ENCODE data around the gene MRPL28.
"Not testable (repeated sequence)": the region's sequence is repeated elsewhere in the genome, so short reads cannot be mapped to it uniquely, and the experiment has no call there.

MRPL28 gene

DNA sequence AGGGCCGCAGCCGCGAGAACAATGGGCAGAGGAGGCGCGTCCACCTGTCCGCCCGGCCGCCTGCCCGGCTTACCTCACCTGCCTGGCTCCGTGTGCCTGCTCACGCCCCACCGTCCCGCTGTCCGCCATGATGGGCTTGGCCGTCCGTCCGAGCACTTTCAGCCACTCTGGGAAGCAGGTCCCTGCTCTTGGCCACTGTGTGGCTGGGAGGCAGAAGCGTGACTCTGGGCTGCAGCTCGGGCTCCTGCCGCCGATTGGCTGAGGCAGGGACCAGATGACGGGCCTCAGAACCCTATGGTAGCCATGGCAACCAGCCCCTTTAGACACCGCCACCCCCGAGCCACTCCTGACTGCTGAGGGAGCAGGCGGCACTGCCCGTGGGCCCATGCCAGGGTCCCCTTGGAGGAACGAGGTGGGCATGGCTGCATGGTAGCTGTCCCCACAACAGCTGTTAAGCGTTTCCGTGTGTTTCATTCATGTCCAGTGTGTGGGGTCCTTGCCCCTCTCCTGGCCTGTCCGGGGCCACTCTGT lies 8.9 kb downstream of the MRPL28 start:
- no peak for DNase-seq (ENCODE audit: extremely low read depth in 1 of 2, low read depth in 1 of 2)

DNA sequence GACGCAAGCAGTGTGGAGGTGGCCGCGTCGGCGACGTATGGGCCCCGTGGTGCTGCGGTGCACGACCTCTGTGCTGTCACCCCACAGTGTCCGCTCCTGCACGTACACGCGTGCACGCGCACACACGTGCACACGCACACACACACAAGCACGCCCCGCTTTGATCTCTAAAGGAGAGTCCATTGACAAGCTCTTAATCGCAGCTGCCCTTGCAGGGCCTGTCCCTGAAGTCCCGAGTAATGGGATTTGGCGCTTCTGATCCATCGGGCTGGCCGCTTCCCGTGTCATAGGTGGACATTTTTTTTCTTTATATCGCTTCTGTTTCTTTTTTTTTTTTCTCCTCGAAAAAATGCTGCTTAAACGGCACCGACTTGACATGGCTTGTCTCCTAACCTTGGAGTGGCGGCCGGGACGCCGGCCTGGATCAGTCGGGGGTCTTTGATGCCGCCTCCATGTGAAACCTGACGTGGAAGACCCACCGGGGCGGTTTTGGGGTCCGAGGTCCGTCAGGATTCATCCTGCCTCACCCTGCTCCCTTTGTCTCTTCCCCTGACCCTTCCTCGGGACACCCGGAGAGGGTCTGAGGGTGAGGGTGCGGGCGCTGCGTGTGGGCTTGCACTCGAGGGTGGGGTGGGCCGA lies 9.5 kb downstream of the MRPL28 start:
- no peak for DNase-seq (ENCODE audit: extremely low read depth in 1 of 2, low read depth in 1 of 2)

DNA sequence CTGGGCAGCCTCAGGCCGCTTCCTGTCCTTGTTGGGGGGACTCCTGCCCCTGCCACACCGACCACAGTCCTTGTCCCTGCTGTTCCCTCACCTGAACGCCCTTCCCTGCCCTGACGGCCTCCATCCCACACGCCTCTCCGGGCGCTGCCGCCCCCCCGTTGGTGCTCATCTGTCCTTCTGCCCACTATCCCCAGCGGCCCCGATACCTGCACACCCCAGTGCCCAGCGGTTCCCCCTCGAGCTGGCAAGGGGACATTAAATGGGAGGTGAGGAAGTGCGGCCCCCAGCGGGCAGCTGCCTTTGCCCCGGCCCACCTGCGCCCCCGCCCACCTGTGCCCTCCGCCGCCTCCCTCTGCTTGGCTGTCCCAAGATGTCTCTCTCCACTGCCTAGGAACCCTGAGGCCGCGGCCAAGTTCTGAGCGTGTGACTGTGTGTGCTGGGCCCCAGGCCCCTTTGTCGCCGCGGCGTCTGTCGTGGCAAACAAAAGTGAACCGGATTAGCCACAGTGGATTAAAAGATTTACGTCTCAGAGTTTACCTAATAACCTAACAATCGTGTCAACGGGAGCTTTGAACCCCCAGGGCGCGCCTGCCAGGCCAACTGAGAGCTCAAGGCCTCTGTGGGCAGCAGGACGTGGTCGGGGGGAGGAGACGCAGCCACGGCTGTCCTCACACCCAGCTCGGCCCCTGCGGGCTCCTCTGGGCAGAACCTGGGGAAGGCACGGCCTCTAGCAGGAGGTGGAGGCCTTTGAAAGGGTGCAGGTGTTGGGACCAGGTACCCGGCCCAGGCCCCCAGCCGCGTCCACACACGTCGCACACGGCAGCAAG lies 10.3 kb downstream of the MRPL28 start:
- DNase-seq (ENCODE audit: extremely low read depth in 1 of 2, low read depth in 1 of 2) = no peak

DNA sequence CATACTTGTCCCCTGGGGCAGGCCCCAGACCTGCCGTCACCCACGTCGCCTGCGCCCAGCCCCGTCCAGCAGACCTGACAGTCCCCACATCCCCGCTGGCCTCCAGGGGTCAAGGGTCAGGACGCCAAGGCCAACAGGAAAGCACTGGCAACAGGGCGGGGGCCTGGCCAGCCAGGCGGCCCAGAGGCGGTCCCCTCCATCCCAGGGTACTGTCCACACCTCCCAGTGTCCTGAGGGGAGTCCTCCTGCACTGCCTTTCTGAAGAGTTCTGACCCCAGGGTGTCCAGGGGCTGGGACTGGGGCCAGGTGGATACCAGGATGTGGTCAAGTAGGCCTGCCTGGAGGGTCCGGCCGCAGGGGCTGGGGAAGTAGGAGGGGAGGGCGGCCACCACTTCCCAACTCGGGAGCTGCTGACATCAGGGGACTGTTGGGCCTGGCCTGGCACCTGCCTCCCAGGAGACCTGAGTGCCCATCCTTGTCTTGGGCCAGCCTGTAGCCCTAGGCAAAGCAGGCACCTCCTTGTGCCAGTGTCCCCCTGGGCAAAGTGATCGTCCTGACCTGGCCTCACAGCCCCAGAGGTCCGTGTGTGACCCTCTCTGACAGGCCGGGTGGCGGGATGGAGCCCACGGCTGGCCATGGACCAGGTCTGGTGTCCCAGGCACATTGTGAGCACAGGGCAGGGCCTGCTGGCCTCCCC lies 11.1 kb downstream of the MRPL28 start:
- DNase-seq (ENCODE audit: extremely low read depth in 1 of 2, low read depth in 1 of 2) = no peak

DNA sequence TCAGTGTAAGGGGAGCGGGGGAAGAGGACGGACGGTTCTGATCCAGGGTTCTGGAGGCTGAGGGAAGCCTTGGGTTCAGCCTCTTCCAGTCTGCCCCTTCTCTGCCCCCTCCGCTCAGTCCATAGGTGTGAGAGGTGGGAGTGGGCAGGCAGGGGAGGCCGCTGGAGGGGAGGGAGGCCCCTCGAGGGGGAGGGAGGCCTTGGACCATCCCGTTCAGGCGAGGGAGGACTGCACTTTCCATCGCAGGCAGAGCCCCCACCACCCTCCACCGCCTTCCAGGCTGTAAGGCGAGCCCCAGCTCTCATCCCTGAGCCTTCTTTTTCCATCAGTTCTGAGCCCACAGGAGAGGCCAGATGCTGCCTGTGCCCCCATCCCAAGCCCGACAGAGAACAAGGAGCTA lies 13.6 kb downstream of the MRPL28 start:
- no peak for DNase-seq (ENCODE audit: extremely low read depth in 1 of 2, low read depth in 1 of 2)

DNA sequence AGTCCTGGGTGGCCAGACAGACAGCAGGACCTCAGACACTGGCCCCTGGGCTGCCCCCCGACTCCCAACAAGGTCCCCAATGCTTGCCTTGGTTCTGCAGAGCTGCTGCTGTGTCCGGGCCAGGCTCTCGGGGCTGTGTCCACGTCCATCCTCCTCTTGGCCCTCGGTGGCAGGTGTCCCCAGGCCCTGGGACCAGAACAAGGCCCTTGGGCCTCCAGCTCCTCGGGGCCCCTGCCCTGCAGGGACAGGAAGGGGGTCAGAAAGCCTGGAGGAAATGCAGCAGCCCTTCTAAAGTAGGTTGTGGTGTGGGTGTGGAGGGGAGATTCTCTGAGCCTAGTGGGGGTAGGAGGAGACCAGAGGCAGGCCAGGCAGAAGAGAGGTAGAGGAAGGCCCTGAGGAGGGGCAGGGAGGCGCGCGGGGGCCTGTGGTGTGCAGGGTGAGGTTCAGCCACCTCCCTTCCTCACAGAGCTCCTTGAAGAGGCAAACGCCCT lies 15.3 kb downstream of the MRPL28 start:
- peak in 1 of 2 donors; percentile 40 for DNase-seq (ENCODE audit: extremely low read depth in 1 of 2, low read depth in 1 of 2)

DNA sequence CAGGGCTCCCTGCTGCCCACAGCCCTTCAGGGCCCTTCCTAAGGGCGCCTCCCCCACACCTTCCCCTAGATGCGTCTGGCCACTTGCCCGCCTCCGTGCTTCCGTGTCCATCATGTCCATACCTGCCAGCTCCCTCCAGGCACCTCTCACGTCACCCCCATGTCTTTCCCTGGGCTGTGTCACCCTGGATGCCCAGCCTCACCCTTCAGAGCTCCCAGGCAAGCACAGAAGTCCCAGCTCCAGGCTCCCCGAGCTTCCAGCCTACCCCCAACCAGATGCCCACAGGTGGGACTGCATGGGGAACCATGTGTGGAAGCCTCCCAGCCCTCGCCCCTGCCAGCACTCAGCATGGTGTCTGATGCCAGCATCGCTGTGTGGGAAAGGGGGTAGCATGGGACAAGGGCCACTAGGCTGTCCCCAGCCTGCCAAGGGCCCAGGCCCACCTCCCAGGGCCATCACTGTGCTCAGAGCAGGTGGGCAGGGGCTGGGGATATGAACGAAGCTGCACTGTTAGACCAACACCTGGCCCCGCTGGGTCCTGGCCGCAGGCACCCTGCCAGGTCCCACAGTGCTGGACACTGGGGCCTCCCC lies 16.0 kb downstream of the MRPL28 start:
- no peak for DNase-seq (ENCODE audit: extremely low read depth in 1 of 2, low read depth in 1 of 2)

DNA sequence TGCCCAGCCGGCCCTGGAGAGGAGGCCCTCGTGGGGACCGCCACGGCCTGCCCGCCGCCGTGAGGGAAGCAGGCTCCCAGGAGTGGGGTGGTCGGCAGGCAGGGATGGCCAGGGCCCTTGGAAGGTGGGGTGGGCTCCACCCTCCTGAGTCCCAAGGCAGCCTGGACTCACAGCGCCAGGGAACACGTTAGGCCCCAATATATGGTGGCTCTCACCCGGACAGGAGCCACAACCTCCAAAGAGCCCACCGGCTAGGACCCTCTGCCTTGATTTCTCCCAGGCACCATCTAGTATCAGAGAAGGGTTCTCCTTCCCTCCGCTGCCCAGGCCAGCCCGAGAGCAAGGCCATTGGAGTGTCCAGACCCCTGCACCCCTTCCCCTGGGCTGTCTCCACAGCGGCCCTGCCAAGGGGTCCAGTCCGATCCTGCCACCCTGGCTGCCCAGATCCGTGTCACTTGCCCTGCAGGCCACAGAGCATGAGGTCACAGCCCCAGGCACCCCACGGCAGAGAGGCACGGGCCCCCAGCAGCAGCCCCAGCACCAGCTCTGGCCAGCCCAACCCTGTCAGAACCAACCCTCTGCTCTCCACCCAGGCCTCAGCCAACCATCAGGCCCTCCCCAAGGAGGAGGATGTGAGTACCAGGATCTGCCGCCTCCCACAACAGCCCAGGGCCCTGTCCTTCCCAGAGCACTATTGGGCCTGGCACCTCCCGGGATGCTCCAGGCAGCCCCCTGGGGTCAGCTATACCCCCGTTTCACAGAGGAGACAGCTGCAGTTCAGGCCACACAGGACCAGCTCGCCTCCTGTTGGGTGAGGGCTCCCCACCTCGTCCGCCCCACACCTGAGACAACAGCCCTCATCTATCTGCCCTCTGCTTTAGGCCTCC lies 16.7 kb downstream of the MRPL28 start:
- no peak for DNase-seq (ENCODE audit: extremely low read depth in 1 of 2, low read depth in 1 of 2)

DNA sequence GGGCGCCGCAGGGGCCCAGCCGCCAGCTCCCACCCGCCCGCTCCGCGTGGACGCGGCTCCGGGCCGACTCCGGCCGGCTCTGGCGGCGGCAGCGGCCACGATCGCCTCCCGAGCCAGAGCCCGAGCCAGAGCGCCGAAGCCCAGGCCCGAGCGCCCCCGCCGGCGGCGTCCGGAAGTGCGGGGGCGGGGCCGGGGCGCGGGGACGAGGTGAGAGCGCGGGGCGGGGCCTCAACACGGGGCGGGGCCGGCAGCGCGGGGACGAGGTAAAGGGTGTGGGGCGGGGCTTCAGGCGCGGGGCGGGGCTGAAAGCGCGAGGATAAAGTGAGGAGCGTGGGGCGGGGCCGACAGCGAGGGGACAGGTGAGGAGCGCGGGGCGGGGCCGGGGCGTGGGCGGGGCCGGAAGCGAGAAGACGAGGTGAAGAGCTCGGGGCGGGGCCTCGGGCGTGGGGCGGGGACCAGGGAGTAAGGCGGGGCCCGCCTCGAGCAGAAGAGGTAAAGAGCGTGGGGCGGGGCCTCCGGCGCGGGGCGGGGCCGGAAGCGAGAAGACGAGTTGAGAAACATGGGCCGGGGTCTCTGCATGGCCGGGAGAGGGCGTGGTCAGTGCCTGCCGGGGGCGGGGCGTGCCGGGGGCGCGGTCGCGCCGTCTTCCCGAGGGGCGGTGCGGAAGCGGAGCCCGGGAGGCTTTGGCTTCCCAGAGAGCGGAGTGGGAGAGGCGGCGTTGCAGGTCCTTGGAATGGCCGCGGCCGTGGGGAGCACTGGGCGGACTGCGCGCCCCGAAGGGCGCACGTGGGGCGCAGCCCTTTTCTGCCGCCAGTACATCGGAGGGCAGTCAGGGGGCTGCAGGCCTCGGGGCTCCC lies 17.6 kb downstream of the MRPL28 start, which contains the start of gene AXIN1:
TSS of gene AXIN1 (minus strand) at position 177 of the 857 bp plus-strand sequence. CDS start 5,698 bp downstream, outside the sequence.
- DNase-seq (ENCODE audit: extremely low read depth in 1 of 2, low read depth in 1 of 2) = peak; percentile 100

DNA sequence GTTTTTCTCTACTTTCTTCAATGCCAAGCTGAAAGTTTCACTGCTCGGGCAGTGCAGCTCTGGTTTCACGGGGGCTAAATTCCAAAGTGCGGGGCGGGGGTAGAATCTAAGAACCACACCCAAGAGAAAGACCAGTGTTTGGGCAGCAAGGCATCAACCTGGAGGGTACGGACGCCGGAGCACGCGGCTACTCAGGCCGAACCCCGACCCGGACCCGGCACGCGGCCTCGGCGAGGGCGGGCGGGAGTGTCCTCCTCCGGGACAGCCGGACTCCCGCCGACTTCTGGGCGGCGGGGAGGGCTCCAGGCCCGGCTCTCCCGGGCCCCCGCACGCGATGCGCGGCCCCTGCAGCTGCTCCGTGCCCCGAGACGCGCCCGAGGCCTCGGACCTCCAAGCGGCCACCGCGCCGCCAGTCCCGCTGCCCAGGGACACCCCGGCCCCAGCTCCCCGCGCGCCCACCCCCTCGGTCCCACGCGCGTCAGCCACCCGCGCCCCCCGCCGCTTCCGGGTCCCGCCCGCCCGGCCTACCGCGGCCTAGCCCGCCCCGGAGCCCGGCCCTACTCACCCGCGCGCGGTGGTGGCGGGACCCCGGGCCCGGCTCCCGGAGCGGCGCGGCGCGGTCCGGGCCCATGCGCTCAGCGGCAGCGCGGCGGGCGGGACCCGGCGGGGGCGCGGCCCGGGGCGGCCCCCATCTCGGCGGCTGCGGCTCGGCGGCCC lies 18.4 kb downstream of the MRPL28 start:
- peak in 1 of 2 donors; percentile 24 for DNase-seq (ENCODE audit: extremely low read depth in 1 of 2, low read depth in 1 of 2)

DNA sequence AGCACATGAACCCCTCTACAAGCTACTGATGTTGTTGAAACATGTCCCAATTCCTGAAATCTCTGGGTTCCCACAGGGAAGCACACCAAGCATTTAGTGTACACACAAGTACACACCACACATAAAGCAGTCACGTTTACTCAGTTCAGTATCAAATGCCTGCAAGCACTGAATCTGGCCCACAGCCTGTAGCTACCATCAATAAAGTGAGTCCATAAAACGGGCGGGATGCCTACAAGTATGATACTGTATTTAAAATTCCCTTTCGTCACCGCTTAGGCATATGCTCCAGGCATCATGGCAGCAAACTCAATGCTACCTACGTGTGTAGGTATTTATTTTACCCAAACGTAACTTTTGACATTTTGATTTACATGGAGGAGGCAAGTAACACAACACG lies 20.1 kb downstream of the MRPL28 start:
- DNase-seq (ENCODE audit: extremely low read depth in 1 of 2, low read depth in 1 of 2) = no peak

DNA sequence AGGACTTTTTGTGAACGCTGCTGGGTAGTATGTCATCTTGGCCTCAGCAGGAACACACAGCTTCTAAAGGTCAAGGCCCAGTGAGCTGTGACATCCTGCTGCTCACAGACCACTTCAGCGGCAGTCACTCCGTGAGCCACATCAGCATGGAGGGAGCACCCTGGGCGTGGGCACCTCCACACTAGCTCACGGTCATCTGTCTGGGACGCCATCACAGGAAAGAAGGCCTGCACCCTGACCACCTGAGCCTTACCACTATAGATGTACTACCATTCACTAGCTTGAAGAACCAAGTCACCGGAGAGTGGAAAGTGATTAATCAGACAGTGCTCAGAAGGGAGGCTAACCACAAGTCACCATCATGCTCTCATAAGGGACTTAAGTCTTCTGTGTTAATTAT lies 21.1 kb downstream of the MRPL28 start:
- DNase-seq (ENCODE audit: extremely low read depth in 1 of 2, low read depth in 1 of 2) = no peak

DNA sequence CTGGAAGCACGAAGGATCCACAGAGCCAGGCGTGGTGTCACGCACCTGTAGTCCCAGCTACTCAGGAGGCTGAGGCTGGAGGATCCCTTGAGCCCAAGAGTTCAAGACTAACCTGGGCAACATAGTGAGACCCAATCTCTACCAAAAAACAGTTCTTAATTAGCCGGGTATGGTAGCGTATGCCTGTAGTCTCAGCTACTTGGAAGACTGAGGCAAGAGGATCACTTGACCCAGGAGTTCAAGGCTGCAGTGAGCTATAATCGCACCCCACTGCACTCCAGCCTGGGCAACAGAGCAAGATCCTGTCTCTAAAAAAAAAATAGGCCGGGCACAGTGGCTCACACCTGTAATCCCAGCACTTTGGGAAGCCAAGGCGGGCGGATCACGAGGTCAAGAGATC lies 21.8 kb downstream of the MRPL28 start:
- DNase-seq (ENCODE audit: extremely low read depth in 1 of 2, low read depth in 1 of 2) = not testable (repeated sequence)

DNA sequence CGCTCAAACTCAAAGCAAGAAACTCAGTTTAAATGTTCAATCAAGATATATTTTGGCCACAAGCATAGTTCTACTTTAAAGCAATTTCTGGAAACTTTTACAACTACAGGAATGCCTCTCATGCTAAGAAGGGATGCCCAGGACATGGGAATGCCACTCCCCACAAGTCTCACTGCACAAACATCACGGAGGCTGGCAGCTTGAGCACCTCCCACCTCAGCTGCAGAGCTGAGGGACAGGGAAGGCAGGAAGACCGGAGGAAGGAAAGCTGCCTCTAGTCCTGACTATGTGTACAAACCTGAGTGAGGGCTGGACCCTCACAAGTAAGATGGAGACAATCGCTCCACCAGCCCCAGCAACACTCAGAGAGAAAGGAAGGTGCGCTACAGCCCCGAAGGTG lies 23.1 kb downstream of the MRPL28 start:
- DNase-seq (ENCODE audit: extremely low read depth in 1 of 2, low read depth in 1 of 2) = no peak

DNA sequence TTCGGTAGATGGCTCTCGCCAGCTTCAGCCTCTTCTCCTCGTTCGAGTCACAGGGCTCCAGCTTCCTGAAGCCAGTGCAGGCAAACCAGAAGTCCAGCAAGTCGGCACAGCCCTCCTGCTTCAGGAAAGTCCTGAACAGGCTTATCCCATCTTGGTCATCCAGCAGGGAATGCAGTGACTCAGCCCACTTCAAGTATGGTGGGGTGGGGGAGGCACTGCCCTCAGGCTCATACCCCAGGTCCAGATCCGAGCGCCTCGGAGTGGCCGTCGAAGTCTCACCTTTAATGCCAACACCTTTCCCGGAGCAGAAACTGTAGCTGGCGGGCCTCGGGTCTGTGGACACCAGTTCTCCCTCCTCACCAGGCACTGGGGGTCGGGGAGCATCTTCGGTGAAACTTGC lies 23.8 kb downstream of the MRPL28 start:
- no peak for DNase-seq (ENCODE audit: extremely low read depth in 1 of 2, low read depth in 1 of 2)

DNA sequence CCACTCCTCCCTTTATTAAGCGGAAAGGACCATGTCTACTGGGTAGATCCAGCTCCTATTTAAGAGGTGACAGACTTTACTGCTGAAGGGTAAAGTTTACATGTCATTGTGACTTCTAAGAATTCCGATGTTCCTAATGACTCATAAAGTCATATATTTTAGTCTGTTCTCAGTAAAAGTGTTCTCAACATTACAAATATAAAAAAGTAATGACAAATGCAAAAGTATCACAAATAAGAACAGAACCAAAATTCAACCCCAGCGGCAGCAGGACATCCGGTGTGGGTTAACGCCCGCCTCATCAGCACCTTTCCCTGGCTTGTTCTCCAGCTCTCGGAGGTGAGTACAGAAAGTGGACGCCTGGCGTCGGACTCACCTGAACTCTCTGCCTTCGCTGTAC lies 24.6 kb downstream of the MRPL28 start:
- no peak for DNase-seq (ENCODE audit: extremely low read depth in 1 of 2, low read depth in 1 of 2)

DNA sequence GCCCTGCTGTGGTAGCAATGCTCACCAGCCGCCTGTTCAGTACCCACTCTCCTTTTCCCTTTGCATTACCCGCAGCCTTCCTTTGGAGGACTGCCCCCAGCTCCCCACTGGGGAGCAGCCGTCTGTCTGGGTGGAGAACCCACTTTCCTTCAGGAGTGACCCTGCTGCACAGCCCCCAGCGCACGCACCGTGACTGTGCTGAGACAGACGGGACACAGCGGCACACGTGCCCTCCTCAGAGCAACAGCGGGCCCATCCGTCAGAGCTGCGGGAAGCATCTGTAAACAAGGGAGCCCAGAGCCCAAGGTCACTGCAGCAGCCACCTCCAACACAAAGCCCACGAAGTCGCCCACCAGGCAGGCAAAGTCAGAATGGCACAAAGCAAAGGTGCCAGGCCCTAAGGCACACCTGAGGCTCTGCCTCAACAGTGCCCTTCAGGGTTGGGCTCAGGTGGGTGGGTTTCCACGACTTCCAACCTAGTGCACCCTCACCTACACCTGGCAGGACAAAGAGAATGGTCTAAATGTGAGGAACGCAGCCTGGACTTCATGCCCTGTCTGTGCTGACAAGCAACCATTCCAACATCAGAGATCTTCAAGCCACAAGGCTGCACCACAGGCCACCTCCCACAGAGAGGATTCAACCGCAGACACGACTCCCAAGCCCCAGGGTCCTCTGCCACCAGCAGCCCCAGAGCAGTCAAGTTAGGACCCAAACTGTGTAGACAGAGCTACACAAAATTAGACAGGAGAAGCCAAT lies 27.7 kb downstream of the MRPL28 start:
- DNase-seq (ENCODE audit: extremely low read depth in 1 of 2, low read depth in 1 of 2) = no peak

DNA sequence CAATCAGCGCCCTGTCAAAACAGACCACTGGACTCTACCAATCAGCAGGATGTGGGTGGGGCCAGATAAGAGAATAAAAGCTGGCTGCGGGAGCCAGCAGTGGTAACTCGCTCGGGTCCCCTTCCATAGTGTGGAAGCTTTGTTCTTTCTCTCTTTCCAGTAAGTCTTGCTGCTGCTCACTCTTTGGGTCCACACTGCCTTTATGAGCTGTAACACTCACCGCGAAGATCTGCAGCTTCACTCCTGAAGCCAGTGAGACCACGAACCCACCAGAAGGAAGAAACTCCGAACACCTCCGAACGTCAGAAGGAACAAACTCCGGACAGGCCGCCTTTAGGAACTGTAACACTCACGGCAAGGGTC lies 28.4 kb downstream of the MRPL28 start:
- DNase-seq (ENCODE audit: extremely low read depth in 1 of 2, low read depth in 1 of 2) = not testable (repeated sequence)
